ENCODE data around the gene NHEJ1.
A peak's percentile ranks its signal among the peaks of the same experiment; 100 is the strongest.

The NHEJ1 gene

GRCh38 chr2:219182331-219183150 is 21.9 kb upstream of the NHEJ1 start:
- DNase-seq, result no peak

GRCh38 chr2:219181531-219181930 is 20.9 kb upstream of the NHEJ1 start:
- DNase-seq, result no peak

DNA sequence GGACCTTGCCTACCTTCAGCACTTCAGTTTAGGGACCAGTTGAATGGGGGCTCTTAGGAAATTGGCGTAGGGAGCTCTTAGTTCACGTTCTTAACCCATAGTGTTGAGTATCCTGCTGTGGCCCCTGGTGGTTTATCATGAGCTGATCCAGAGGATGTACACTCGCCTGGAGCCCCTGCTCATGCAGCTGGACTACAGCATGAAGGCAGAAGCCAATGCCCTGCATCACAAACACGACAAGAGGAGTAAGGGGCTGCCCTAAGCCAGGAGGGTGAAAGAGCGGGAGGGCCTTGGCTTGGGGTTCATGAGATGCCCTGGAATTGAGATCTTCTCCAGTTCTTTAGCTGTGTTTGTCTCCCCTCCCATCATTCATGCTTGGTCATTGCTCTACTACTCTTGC is 20.3 kb upstream of the NHEJ1 start:
- DNase-seq, result no peak

DNA sequence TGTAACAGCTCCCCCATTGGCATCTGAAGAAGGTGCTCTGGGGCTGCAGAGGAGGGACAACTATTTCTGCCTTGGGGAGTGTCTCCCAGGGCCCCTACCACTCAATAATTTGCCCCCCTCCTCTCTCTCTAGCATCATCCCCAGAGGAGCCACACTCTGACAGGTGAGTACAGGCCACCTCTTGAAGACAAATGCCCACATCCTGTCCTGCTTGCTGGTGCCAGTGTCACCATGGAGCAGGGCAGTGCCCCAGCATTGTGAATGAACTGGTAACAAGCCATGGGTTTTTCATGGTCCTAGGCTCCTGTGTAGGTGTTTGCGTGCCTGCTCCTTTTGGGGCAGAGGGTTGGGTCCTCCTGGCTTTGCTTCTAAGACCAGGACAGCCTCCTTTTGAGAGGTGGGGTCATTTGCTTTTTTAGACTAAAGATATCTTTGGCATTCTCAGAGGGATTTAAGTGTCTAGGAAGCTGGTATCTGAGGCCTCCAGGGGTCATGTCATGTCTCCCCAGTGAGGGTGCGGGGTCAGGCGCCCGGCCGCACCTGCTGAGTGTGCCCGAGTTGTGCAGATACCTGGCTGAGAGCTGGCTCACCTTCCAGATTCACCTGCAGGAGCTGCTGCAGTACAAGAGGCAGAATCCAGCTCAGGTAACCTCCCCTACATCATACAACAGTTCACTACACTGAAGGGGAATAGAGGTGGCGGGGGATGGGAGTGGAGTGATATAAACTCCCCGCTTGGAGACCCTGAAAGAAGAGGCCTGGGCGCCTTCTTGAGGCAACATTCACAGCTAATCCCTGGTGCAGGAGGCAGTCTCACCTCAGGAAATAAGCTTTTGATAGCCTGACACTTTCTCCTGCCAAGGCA is 19.2 kb upstream of the NHEJ1 start:
- DNase-seq, result no peak

GRCh38 chr2:219178377-219179175 is 18.0 kb upstream of the NHEJ1 start:
- no peak for DNase-seq

GRCh38 chr2:219177552-219178376 is 17.1 kb upstream of the NHEJ1 start, which contains the start of gene RETREG2:
RETREG2 (plus strand) TSS chr2:219178275; CDS start chr2:219178353, 78 bp downstream.
- DNase-seq, result peak; percentile 92

GRCh38 chr2:219176818-219177551 is 16.4 kb upstream of the NHEJ1 start, which contains the start of gene CNPPD1:
CNPPD1 (minus strand) TSS chr2:219176925; CDS start chr2:219176828, 97 bp downstream.
- DNase-seq, result peak; percentile 89

- DNase-seq, result peak; percentile 69
These were observed 15.6 kb upstream of the NHEJ1 start for GRCh38 chr2:219175928-219176817.

- DNase-seq, result no peak
These were observed 14.9 kb upstream of the NHEJ1 start for GRCh38 chr2:219175486-219175885.

GRCh38 chr2:219174801-219175200 is 14.2 kb upstream of the NHEJ1 start:
- no peak for DNase-seq

DNA sequence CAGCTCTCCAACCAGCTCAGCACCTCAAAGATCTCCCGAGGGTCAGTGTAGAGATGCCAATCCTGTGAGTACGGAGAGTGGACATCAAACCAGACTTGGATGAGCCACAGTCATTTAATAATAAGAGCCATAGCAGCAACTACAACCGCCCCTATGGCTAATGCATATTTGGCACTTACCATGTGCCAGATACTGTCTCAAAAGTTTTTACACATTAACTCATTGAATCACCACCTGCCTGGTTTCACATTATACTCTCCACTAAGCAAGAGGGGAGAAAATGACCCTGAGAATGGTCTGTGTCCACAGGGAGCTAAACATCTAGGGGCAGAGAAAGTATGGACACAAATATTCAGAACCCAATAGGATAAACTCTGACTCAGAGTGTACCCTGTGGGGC is 13.5 kb upstream of the NHEJ1 start:
- no peak for DNase-seq

DNA sequence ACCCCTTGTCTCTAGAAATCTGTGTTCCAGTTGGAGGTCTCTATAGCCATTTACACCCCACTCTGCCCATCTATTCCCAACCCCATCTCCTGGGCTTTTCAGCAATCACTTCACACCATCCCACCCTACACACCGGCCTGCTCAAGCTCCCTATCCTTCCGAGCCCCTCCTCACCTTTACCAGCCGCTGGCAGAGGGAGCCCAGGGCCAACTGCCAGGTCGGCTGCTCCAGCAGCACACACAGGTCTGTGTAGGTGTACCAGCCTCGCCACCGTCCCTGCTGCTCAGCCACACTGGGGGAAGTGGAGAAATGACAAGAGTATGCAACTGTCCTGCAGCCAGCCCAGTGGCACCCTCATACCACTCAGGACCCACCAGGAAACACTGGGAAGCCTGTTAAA is 12.6 kb upstream of the NHEJ1 start:
- no peak for DNase-seq

DNA sequence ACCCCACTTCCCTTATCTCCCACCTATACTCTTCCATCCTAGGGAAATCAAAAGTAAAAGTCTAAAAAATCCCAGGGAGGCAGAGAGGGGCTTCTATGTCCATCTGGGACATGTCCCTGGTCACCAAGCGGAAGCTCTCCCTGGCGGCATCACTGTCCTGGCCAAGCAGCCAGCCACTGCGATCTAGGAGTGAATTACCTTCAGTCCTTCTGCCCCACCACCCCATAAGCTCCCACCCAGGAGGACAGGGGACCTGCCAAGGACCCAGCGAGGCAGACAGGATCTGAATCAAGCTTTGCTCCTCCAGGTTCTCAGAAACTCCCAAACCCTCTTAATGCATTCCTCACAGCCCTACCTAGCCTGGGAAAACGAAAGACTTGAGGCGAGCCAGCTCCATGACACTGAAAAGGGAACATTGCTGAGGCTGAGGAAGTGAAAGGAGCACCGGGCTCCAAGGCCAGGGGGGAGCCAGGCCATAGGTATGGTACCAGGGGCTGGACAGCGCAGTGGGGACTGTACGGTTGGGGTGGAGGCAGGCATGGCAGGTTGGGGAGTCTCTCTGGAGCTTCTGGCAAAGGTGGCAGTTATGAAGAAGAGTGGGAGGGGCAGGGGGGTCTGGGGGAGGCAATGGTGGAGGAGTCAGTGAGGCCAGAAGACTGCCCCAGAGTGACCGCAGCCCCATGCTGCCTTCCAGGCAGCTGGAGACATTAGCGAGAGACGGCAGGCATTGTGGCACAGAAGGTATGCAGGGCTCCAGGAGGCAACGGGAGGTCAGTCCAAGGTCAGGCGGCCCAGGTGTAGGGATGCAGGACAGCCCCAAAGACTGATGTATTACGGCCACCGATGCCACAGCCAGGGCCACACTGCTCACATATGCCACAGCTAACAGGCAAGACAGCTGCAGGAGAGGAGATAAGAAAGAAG is 11.9 kb upstream of the NHEJ1 start:
- no peak for DNase-seq

GRCh38 chr2:219171231-219171651 is 10.6 kb upstream of the NHEJ1 start:
- no peak for DNase-seq

GRCh38 chr2:219169930-219170654 is 9.5 kb upstream of the NHEJ1 start, which contains the start of gene SLC23A3:
SLC23A3 (minus strand) TSS chr2:219170029; CDS start chr2:219169984, 45 bp downstream.
- no peak for DNase-seq

GRCh38 chr2:219168932-219169331 is 8.3 kb upstream of the NHEJ1 start:
- DNase-seq, result no peak

GRCh38 chr2:219168526-219168925 is 7.9 kb upstream of the NHEJ1 start:
- no peak for DNase-seq

GRCh38 chr2:219167997-219168396 is 7.4 kb upstream of the NHEJ1 start:
- no peak for DNase-seq
